ENCODE data around the gene FAM13B. TPM values are rescaled to one million over a fixed set of nuclear protein-coding genes. Genes with fewer than 3 reads are reported as not detected.
"Not testable (repeated sequence)": the region's sequence is repeated elsewhere in the genome, so short reads cannot be mapped to it uniquely, and the experiment has no call there.

FAM13B gene
- total RNA-seq, 1 experiment from 2014 or later = 22.1 TPM

GRCh38 chr5:138025285-138025684 lies 7.6 kb downstream of the FAM13B start:
- Histone ChIP-seq H3K4me3 (no peak overlapping the region), H3K9me3 (replicated peaks) (no peaks in the 10 kb centered on the region), H3K27me3 (no peaks in the 10 kb centered on the region), H3K36me3 (peaks cover 9% of the 10 kb centered on the region), H3K4me1 (no peaks in the 10 kb centered on the region), H3K27ac (no peak overlapping the region)
- no peak for DNase-seq

GRCh38 chr5:138024117-138024516 lies 8.8 kb downstream of the FAM13B start:
- peaks cover 21% of the 10 kb centered on the region for H3K36me3 ChIP-seq
- no peak overlapping the region for H3K4me3 ChIP-seq
- no peaks in the 10 kb centered on the region for H3K9me3 ChIP-seq (replicated peaks)
- no peaks in the 10 kb centered on the region for H3K27me3 ChIP-seq
- H3K4me1 ChIP-seq = no peaks in the 10 kb centered on the region
- no peak for DNase-seq
- no peak overlapping the region for H3K27ac ChIP-seq

GRCh38 chr5:138022912-138023311 lies 10.0 kb downstream of the FAM13B start:
- no peak overlapping the region for H3K4me3 ChIP-seq
- no peaks in the 10 kb centered on the region for H3K27me3 ChIP-seq
- H3K4me1 ChIP-seq = no peaks in the 10 kb centered on the region
- H3K9me3 ChIP-seq (replicated peaks) = no peaks in the 10 kb centered on the region
- DNase-seq = no peak
- H3K27ac ChIP-seq = no peak overlapping the region
- peaks cover 28% of the 10 kb centered on the region for H3K36me3 ChIP-seq

GRCh38 chr5:138021771-138022170 lies 11.1 kb downstream of the FAM13B start:
- H3K27me3 ChIP-seq = no peaks in the 10 kb centered on the region
- no peak overlapping the region for H3K4me3 ChIP-seq
- DNase-seq = no peak
- H3K4me1 ChIP-seq = no peaks in the 10 kb centered on the region
- no peak overlapping the region for H3K27ac ChIP-seq
- H3K36me3 ChIP-seq = peaks cover 36% of the 10 kb centered on the region
- no peaks in the 10 kb centered on the region for H3K9me3 ChIP-seq (replicated peaks)

- Histone ChIP-seq H3K4me1 (no peaks in the 10 kb centered on the region), H3K27ac (no peak overlapping the region), H3K36me3 (peaks cover 39% of the 10 kb centered on the region), H3K4me3 (no peak overlapping the region), H3K9me3 (replicated peaks) (no peaks in the 10 kb centered on the region), H3K27me3 (no peaks in the 10 kb centered on the region)
- no peak for DNase-seq
These were observed 14.0 kb downstream of the FAM13B start for GRCh38 chr5:138018849-138019248.

GRCh38 chr5:138015916-138016315 lies 17.0 kb downstream of the FAM13B start:
- Histone ChIP-seq H3K4me1 (no peaks in the 10 kb centered on the region), H3K4me3 (no peak overlapping the region), H3K27ac (no peak overlapping the region), H3K36me3 (peaks cover 50% of the 10 kb centered on the region), H3K9me3 (replicated peaks) (no peaks in the 10 kb centered on the region), H3K27me3 (no peaks in the 10 kb centered on the region)
- DNase-seq = no peak

GRCh38 chr5:138011991-138012390 lies 20.9 kb downstream of the FAM13B start:
- DNase-seq = no peak
- Histone ChIP-seq H3K27ac (no peak overlapping the region), H3K27me3 (no peaks in the 10 kb centered on the region), H3K9me3 (replicated peaks) (no peaks in the 10 kb centered on the region), H3K4me1 (no peaks in the 10 kb centered on the region), H3K4me3 (no peak overlapping the region), H3K36me3 (peaks cover 31% of the 10 kb centered on the region)

GRCh38 chr5:138000102-138000723 lies 32.7 kb downstream of the FAM13B start:
- Histone ChIP-seq H3K4me1 (no peaks in the 10 kb centered on the region; the same call in 1 of the 2 replicates), H3K27me3 (no peaks in the 10 kb centered on the region), H3K4me3 (no peak overlapping the region), H3K27ac (no peak overlapping the region), H3K9me3 (replicated peaks) (no peaks in the 10 kb centered on the region), H3K36me3 (peaks cover 34% of the 10 kb centered on the region)
- DNase-seq = no peak

GRCh38 chr5:137997726-137998213 lies 35.1 kb downstream of the FAM13B start:
- Histone ChIP-seq H3K4me3 (no peak overlapping the region), H3K4me1 (no peaks in the 10 kb centered on the region; the same call in 1 of the 2 replicates), H3K27ac (no peak overlapping the region), H3K27me3 (no peaks in the 10 kb centered on the region), H3K36me3 (peaks cover 27% of the 10 kb centered on the region), H3K9me3 (replicated peaks) (no peaks in the 10 kb centered on the region)
- no peak for DNase-seq

GRCh38 chr5:137995749-137996128 lies 37.1 kb downstream of the FAM13B start:
- Histone ChIP-seq H3K4me1 (no peaks in the 10 kb centered on the region; the same call in 1 of the 2 replicates), H3K36me3 (peaks cover 19% of the 10 kb centered on the region), H3K27ac (no peak overlapping the region), H3K27me3 (no peaks in the 10 kb centered on the region), H3K4me3 (no peak overlapping the region), H3K9me3 (replicated peaks) (no peaks in the 10 kb centered on the region)
- DNase-seq = no peak

GRCh38 chr5:137995077-137995748 lies 37.7 kb downstream of the FAM13B start:
- Histone ChIP-seq H3K36me3 (peaks cover 19% of the 10 kb centered on the region), H3K9me3 (replicated peaks) (no peaks in the 10 kb centered on the region), H3K4me3 (no peak overlapping the region), H3K4me1 (no peaks in the 10 kb centered on the region; the same call in 1 of the 2 replicates), H3K27ac (no peak overlapping the region), H3K27me3 (no peaks in the 10 kb centered on the region)
- DNase-seq = no peak

- no peak for DNase-seq
- no peaks in the 10 kb centered on the region for H3K27me3 ChIP-seq
- H3K4me3 ChIP-seq = no peak overlapping the region
- no peaks in the 10 kb centered on the region; the same call in 1 of the 2 replicates for H3K4me1 ChIP-seq
- H3K36me3 ChIP-seq = peaks cover 14% of the 10 kb centered on the region
- no peaks in the 10 kb centered on the region for H3K9me3 ChIP-seq (replicated peaks)
- H3K27ac ChIP-seq = no peak overlapping the region
These were observed 38.3 kb downstream of the FAM13B start for GRCh38 chr5:137994556-137994955.

- H3K4me3 ChIP-seq = no peak overlapping the region
- H3K36me3 ChIP-seq = peaks cover 11% of the 10 kb centered on the region
- no peaks in the 10 kb centered on the region for H3K9me3 ChIP-seq (replicated peaks)
- H3K27ac ChIP-seq = no peak overlapping the region
- no peak for DNase-seq
- H3K4me1 ChIP-seq = no peaks in the 10 kb centered on the region
- no peaks in the 10 kb centered on the region for H3K27me3 ChIP-seq
These were observed 43.5 kb downstream of the FAM13B start for GRCh38 chr5:137989419-137989818.

GRCh38 chr5:137975208-137975607 lies 57.7 kb downstream of the FAM13B start:
- Histone ChIP-seq H3K27ac (no peak overlapping the region), H3K4me3 (no peak overlapping the region), H3K9me3 (replicated peaks) (no peaks in the 10 kb centered on the region), H3K4me1 (no peaks in the 10 kb centered on the region), H3K36me3 (peaks cover 23% of the 10 kb centered on the region), H3K27me3 (no peaks in the 10 kb centered on the region)
- DNase-seq = no peak

- H3K27ac ChIP-seq; H3K27me3 ChIP-seq; H3K4me1 ChIP-seq; H3K4me3 ChIP-seq; H3K9me3 ChIP-seq (replicated peaks); DNase-seq: not testable (repeated sequence)
- peaks cover 23% of the 10 kb centered on the region for H3K36me3 ChIP-seq
These were observed 62.5 kb downstream of the FAM13B start for GRCh38 chr5:137970384-137970783.

- H3K27me3 ChIP-seq = no peaks in the 10 kb centered on the region
- peaks cover 21% of the 10 kb centered on the region for H3K36me3 ChIP-seq
- no peak overlapping the region for H3K27ac ChIP-seq
- no peak overlapping the region for H3K4me3 ChIP-seq
- no peaks in the 10 kb centered on the region for H3K4me1 ChIP-seq
- no peaks in the 10 kb centered on the region for H3K9me3 ChIP-seq (replicated peaks)
- no peak for DNase-seq
These were observed 72.1 kb downstream of the FAM13B start for GRCh38 chr5:137960819-137961218.

Data from SJCRH30 (cell line).